ENCODE measurements around the gene TM9SF4.

GRCh38 chr20:32113591-32114260 lies 4.2 kb downstream of the TM9SF4 start:
- TF ChIP-seq, protein P1, sequence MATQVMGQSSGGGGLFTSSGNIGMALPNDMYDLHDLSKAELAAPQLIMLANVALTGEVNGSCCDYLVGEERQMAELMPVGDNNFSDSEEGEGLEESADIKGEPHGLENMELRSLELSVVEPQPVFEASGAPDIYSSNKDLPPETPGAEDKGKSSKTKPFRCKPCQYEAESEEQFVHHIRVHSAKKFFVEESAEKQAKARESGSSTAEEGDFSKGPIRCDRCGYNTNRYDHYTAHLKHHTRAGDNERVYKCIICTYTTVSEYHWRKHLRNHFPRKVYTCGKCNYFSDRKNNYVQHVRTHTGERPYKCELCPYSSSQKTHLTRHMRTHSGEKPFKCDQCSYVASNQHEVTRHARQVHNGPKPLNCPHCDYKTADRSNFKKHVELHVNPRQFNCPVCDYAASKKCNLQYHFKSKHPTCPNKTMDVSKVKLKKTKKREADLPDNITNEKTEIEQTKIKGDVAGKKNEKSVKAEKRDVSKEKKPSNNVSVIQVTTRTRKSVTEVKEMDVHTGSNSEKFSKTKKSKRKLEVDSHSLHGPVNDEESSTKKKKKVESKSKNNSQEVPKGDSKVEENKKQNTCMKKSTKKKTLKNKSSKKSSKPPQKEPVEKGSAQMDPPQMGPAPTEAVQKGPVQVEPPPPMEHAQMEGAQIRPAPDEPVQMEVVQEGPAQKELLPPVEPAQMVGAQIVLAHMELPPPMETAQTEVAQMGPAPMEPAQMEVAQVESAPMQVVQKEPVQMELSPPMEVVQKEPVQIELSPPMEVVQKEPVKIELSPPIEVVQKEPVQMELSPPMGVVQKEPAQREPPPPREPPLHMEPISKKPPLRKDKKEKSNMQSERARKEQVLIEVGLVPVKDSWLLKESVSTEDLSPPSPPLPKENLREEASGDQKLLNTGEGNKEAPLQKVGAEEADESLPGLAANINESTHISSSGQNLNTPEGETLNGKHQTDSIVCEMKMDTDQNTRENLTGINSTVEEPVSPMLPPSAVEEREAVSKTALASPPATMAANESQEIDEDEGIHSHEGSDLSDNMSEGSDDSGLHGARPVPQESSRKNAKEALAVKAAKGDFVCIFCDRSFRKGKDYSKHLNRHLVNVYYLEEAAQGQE (IDR thresholded peaks at IDR 0.05; ENCODE audit: low read depth), result no peak
- TF ChIP-seq, protein P2, sequence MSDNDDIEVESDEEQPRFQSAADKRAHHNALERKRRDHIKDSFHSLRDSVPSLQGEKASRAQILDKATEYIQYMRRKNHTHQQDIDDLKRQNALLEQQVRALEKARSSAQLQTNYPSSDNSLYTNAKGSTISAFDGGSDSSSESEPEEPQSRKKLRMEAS (IDR thresholded peaks at IDR 0.05), result no peak
- TF ChIP-seq NFIC (IDR thresholded peaks at IDR 0.05), result no peak
- no peak for TF ChIP-seq YY1 (IDR thresholded peaks at IDR 0.05; ENCODE audit: low read depth)
- no peak for TF ChIP-seq EP300 (IDR thresholded peaks at IDR 0.05; ENCODE audit: borderline replicate concordance)

Measured in Ishikawa (cell line).